Measurements from ENCODE around the gene STON1. TPM values are rescaled to one million over a fixed set of nuclear protein-coding genes. Genes with fewer than 3 reads are reported as not detected.
A peak's percentile ranks its signal among the peaks of the same experiment; 100 is the strongest.

Gene STON1
- total and polyA plus RNA-seq, 8 donors, result 5.5 to 116 (median 23.5) TPM

DNA sequence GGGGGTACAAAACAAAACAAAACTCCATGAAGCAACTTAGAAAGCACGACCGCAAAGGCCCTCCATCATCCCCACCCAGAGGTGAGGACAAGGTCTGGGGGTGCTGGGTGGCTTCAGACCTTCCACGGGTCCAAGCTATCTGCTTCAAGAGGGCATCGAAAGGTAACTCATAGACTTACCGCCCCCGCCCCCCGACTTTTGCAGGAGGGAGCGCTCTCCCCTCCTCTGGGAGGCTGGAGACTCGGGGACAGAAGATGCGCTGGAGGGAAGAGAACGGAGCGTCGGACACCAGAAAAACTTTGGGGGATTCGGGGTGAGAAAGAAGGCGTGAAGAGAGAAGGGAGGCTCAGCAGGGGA is 300 bp upstream of the STON1 start:
- WGBS, 5 donors, result 3 to 5% (median 4%) methylated on average over 13 to 15 of the region's 15 CpGs
- DNase-seq, result no peak
- H3K27ac ChIP-seq, result peak overlapping the region in 4 of 5 donors; percentile 80 to 95 (median 87)
- TF ChIP-seq POLR2A (IDR thresholded peaks at IDR 0.05) (no peak), EP300 (IDR thresholded peaks at IDR 0.05) (no peak), POLR2AphosphoS5 (IDR thresholded peaks at IDR 0.05) (no peak)
- TF ChIP-seq, protein P1, sequence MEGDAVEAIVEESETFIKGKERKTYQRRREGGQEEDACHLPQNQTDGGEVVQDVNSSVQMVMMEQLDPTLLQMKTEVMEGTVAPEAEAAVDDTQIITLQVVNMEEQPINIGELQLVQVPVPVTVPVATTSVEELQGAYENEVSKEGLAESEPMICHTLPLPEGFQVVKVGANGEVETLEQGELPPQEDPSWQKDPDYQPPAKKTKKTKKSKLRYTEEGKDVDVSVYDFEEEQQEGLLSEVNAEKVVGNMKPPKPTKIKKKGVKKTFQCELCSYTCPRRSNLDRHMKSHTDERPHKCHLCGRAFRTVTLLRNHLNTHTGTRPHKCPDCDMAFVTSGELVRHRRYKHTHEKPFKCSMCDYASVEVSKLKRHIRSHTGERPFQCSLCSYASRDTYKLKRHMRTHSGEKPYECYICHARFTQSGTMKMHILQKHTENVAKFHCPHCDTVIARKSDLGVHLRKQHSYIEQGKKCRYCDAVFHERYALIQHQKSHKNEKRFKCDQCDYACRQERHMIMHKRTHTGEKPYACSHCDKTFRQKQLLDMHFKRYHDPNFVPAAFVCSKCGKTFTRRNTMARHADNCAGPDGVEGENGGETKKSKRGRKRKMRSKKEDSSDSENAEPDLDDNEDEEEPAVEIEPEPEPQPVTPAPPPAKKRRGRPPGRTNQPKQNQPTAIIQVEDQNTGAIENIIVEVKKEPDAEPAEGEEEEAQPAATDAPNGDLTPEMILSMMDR (IDR thresholded peaks at IDR 0.05), result no peak
- peaks cover 14 to 63% (median 40%) of the 10 kb centered on the region in 4 donors for H3K4me1 ChIP-seq
- peak overlapping the region; percentile 61 to 88 (median 75) for H3K4me3 ChIP-seq
- no peaks in the 10 kb centered on the region for H3K36me3 ChIP-seq
- H3K27me3 ChIP-seq, result peaks cover 0 to 14% (median 6%) of the 10 kb centered on the region in 3 donors
- no peaks in the 10 kb centered on the region for H3K9me3 ChIP-seq
- intact Hi-C loops (cut with DNase I; ENCODE audit: low total_unique reads), result no loop called here

DNA sequence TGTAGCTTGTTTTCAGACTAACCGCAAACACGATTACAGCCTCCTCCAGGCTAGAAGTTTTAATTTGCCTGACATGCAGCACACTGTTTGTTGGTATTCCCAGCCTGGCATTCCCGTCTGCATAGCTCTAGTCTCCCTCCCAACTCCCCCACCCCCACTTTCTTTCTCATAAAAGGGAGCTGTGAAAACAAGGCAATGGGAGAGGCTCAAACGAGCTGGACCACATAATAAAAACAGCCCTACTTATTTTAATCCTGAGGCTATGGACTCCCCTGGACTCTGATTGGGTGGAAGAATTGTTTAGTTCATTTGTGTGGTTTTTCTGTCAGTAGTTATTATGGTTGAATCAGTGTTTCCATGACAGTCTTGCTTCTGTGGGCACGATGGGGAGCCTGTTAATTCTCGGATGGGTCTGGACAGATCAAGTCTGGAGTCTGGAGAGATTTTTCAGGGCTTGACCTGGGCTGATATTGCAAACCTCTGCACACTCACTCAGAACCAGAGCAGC is 1.2 kb downstream of the STON1 start:
- Histone ChIP-seq H3K4me1 (peaks cover 14 to 66% (median 36%) of the 10 kb centered on the region in 4 donors), H3K27me3 (peaks cover 0 to 14% (median 6%) of the 10 kb centered on the region in 3 donors), H3K36me3 (no peaks in the 10 kb centered on the region), H3K4me3 (peak overlapping the region; percentile 61 to 88 (median 75)), H3K9me3 (no peaks in the 10 kb centered on the region), H3K27ac (peak overlapping the region; percentile 42 to 95 (median 82))
- DNase-seq, result peak in 1 of 2 donors; percentile 69
- 10 to 29% (median 22%) methylated on average over 6 of the region's 6 CpGs for WGBS, 5 donors
- TF ChIP-seq, protein P1 (IDR thresholded peaks at IDR 0.05), result no peak
- TF ChIP-seq POLR2A (IDR thresholded peaks at IDR 0.05), result no peak
- TF ChIP-seq POLR2AphosphoS5 (IDR thresholded peaks at IDR 0.05), result no peak
- intact Hi-C loops (cut with DNase I; ENCODE audit: low total_unique reads), result no loop called here

DNA sequence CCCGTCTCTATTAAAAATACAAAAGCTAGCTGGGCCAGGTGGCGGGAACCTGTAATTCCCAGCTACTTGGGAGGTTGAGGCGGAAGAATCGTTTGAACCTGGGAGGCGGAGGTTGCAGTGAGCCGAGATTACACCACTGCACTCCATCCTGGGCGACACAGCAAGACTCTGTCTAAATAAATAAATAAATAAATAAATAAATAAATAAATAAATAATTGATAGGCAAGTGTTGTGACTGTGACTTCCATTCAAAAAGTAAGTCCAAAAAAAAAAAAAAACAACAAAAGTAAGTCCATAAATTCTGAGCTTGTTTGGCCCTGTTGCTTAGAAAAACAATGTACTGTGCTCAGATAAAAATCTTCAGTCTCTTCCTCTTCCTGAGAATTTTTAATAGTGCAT is 2.2 kb downstream of the STON1 start:
- 87 to 94% (median 93%) methylated on average over 7 of the region's 7 CpGs for WGBS, 5 donors
- H3K4me1 ChIP-seq, result peaks cover 14 to 56% (median 31%) of the 10 kb centered on the region in 4 donors
- peak overlapping the region in 4 of 5 donors; percentile 36 to 95 (median 87) for H3K27ac ChIP-seq
- DNase-seq, result no peak
- H3K4me3 ChIP-seq, result peak overlapping the region; percentile 61 to 88 (median 75)
- no peaks in the 10 kb centered on the region for H3K9me3 ChIP-seq
- H3K36me3 ChIP-seq, result no peaks in the 10 kb centered on the region
- intact Hi-C loops (cut with DNase I; ENCODE audit: low total_unique reads), result no loop called here
- peaks cover 0 to 14% (median 6%) of the 10 kb centered on the region in 3 donors for H3K27me3 ChIP-seq
- TF ChIP-seq POLR2AphosphoS5 (IDR thresholded peaks at IDR 0.05) (no peak), EP300 (IDR thresholded peaks at IDR 0.05) (no peak), POLR2A (IDR thresholded peaks at IDR 0.05) (no peak)
- TF ChIP-seq, protein P1 (IDR thresholded peaks at IDR 0.05), result no peak

DNA sequence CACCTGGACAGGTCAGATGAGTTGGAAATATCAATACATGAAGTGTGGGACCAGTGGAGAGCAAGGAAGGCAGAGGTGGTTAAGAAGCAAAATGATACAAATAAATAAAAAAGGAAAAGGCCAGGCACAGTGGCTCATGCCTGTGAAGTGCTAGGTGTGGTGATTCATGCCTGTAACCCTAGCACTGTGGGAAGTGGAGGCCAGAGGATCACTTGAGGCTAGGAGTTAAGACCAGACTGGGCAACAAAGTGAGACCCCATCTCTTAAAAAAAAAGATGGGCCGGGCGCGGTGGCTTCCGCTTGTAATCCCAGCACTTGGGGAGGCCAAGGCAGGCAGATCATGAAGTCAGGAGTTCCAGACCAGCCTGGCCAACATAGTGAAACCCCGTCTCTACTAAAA is 2.9 kb downstream of the STON1 start:
- intact Hi-C loops (cut with DNase I; ENCODE audit: low total_unique reads), result no loop called here
- DNase-seq, result no peak
- H3K27me3 ChIP-seq, result peaks cover 0 to 14% (median 6%) of the 10 kb centered on the region in 3 donors
- no peaks in the 10 kb centered on the region for H3K9me3 ChIP-seq
- WGBS, 5 donors, result 94 to 99% (median 98%) methylated on average over 5 of the region's 5 CpGs
- no peak for TF ChIP-seq EP300 (IDR thresholded peaks at IDR 0.05)
- no peak for TF ChIP-seq POLR2A (IDR thresholded peaks at IDR 0.05)
- TF ChIP-seq, protein P1 (IDR thresholded peaks at IDR 0.05), result no peak
- peak overlapping the region in 2 of 4 donors; percentile 14 to 88 for H3K4me3 ChIP-seq
- peaks cover 0 to 2% (median 0%) of the 10 kb centered on the region in 4 donors for H3K36me3 ChIP-seq
- H3K27ac ChIP-seq, result peak overlapping the region in 2 of 5 donors; percentile 23 to 95
- H3K4me1 ChIP-seq, result peaks cover 14 to 49% (median 25%) of the 10 kb centered on the region in 4 donors
